Caco-2 (cell line): ENCODE measurements around the gene SLC6A15. TPM values are rescaled to one million over a fixed set of nuclear protein-coding genes. Genes with fewer than 3 reads are reported as not detected.

Experiments used
- BruUV-seq: library from RNA; stranded (reverse); fragments of 400-500 nt; replicated peaks from 2 replicates; lab custom pipeline; 2021; lab: Mats Ljungman, UMichigan
- CTCF ChIA-PET: fragments of 300-600 bp; sonication (Branson Sonifier 250); formaldehyde crosslinking; loops from one replicate; lab custom pipeline; 2022; ENCODE audit warnings: antibody characterized with exemption; lab: Charles Lee
- POLR2A ChIA-PET: fragments of 300-600 bp; sonication (Branson Sonifier 250); formaldehyde crosslinking; loops from one replicate; lab custom pipeline; 2022; ENCODE audit warnings: antibody characterized with exemption; lab: Charles Lee
- DNase-seq, 2 experiments: peaks; one replicate each; pipeline versions ENCODE4 v3.0.0 to v3.0.0-alpha.2; 2020 to 2022
- H3K27me3 ChIP-seq: replicated peaks from 2 replicates; pipeline ENCODE4 v1.6.0; 2011; ENCODE audit warnings: low read length; ENCODE audit not compliant: control insufficient read depth, insufficient read depth
- H3K36me3 ChIP-seq: 2 replicates; pipeline ENCODE4 v1.5.1; 2011; ENCODE audit warnings: low read length; ENCODE audit not compliant: control insufficient read depth, insufficient read depth
- H3K4me1 ChIP-seq: fragments of 250-450 bp; sonication (Bioruptor Pico); 2 replicates; pipeline ENCODE4 v1.5.1; 2020; ENCODE audit warnings: mild to moderate bottlenecking
- H3K4me3 ChIP-seq: 2 replicates; pipeline ENCODE4 v1.5.1; 2011; ENCODE audit warnings: low read depth, mild to moderate bottlenecking, control low read depth, low read length
- H3K9me3 ChIP-seq: fragments of 250-450 bp; sonication (Bioruptor Pico); 2 replicates; pipeline ENCODE4 v1.5.1; 2020; ENCODE audit warnings: mild to moderate bottlenecking, moderate library complexity
- H3K27ac Mint-ChIP-seq: one replicate; pipeline ENCODE4 v1.8.0; 2022; ENCODE audit warnings: mixed read lengths; ENCODE audit not compliant: unreplicated experiment
- H3K27me3 Mint-ChIP-seq: one replicate; pipeline ENCODE4 v1.8.0; 2022; ENCODE audit warnings: mixed read lengths; ENCODE audit not compliant: insufficient read depth, unreplicated experiment
- H3K36me3 Mint-ChIP-seq: one replicate; pipeline ENCODE4 v1.8.0; 2022; ENCODE audit warnings: mild to moderate bottlenecking, mixed read lengths; ENCODE audit not compliant: insufficient read depth, unreplicated experiment
- H3K4me1 Mint-ChIP-seq: one replicate; pipeline ENCODE4 v1.8.0; 2022; ENCODE audit warnings: low read depth, mixed read lengths; ENCODE audit not compliant: unreplicated experiment
- H3K4me3 Mint-ChIP-seq: one replicate; pipeline ENCODE4 v1.8.0; 2022; ENCODE audit warnings: mild to moderate bottlenecking, moderate library complexity, mixed read lengths; ENCODE audit not compliant: unreplicated experiment
- H3K9me3 Mint-ChIP-seq: one replicate; pipeline ENCODE4 v1.8.0; 2022; ENCODE audit warnings: mixed read lengths; ENCODE audit not compliant: unreplicated experiment
- intact Hi-C: fragments of 100-400 bp; cut with micrococcal nuclease; formaldehyde crosslinking; loops from one replicate; pipeline ENCODE4 v1.10.0; 2022; ENCODE audit not compliant: unreplicated experiment
- total RNA-seq: library from RNA; stranded (reverse); gene quantifications from 2 replicates; pipeline ENCODE4 v1.2.3, GENCODE V29; 2022
- TF ChIP-seq, protein P1 (sequence below), 2 experiments: fragments of 200-600 bp in 1 of 2; IDR thresholded peaks; 1 replicate in 1 of 2; 2 replicates in 1 of 2; pipeline versions ENCODE4 v1.5.1 to v1.8.0; 2011 to 2022; ENCODE audit warnings: antibody characterized with exemption in 1 of 2, control low read depth in 1 of 2, inconsistent platforms in 1 of 2, low read depth in 1 of 2, low read length in 1 of 2, mild to moderate bottlenecking in 1 of 2, moderate library complexity in 1 of 2; ENCODE audit not compliant: insufficient read depth in 1 of 2, severe bottlenecking in 1 of 2, unreplicated experiment in 1 of 2

Gene SLC6A15
- total RNA-seq, 1 experiment from 2014 or later = not detected

- H3K4me1 ChIP-seq = no peaks in the 10 kb centered on the region
- H3K9me3 Mint-ChIP-seq = no peaks in the 10 kb centered on the region
- no peaks in the 10 kb centered on the region for H3K9me3 ChIP-seq
- no peaks in the 10 kb centered on the region for H3K36me3 Mint-ChIP-seq
- POLR2A ChIA-PET = no interaction called here
- no peaks in the 10 kb centered on the region for H3K4me1 Mint-ChIP-seq
- H3K4me3 ChIP-seq = no peak overlapping the region
- DNase-seq = no peak
- peaks cover 4% of the 10 kb centered on the region for H3K27me3 Mint-ChIP-seq
- TF ChIP-seq, protein P1, sequence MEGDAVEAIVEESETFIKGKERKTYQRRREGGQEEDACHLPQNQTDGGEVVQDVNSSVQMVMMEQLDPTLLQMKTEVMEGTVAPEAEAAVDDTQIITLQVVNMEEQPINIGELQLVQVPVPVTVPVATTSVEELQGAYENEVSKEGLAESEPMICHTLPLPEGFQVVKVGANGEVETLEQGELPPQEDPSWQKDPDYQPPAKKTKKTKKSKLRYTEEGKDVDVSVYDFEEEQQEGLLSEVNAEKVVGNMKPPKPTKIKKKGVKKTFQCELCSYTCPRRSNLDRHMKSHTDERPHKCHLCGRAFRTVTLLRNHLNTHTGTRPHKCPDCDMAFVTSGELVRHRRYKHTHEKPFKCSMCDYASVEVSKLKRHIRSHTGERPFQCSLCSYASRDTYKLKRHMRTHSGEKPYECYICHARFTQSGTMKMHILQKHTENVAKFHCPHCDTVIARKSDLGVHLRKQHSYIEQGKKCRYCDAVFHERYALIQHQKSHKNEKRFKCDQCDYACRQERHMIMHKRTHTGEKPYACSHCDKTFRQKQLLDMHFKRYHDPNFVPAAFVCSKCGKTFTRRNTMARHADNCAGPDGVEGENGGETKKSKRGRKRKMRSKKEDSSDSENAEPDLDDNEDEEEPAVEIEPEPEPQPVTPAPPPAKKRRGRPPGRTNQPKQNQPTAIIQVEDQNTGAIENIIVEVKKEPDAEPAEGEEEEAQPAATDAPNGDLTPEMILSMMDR (IDR thresholded peaks at IDR 0.05; ENCODE audit: insufficient read depth in 1 of 2, low read depth in 1 of 2, low read length in 1 of 2, severe bottlenecking in 1 of 2, unreplicated experiment in 1 of 2) = no peak
- CTCF ChIA-PET = no interaction called here
- intact Hi-C loops = no loop called here
- no TSS peak for BruUV-seq
- H3K27ac Mint-ChIP-seq = no peak overlapping the region
- H3K4me3 Mint-ChIP-seq = no peak overlapping the region
- H3K27me3 ChIP-seq = no peaks in the 10 kb centered on the region
- H3K36me3 ChIP-seq = no peaks in the 10 kb centered on the region
Measured at GRCh38 chr12:84888861-84889260, 23.7 kb downstream of the SLC6A15 start.

GRCh38 chr12:84877340-84877739, 35.3 kb downstream of the SLC6A15 start:
- no peaks in the 10 kb centered on the region for H3K9me3 Mint-ChIP-seq
- no peak for DNase-seq
- no peaks in the 10 kb centered on the region for H3K36me3 ChIP-seq
- H3K27me3 ChIP-seq = no peaks in the 10 kb centered on the region
- no TSS peak for BruUV-seq
- CTCF ChIA-PET = no interaction called here
- H3K27me3 Mint-ChIP-seq = peaks cover 5% of the 10 kb centered on the region
- no peak overlapping the region for H3K4me3 ChIP-seq
- H3K36me3 Mint-ChIP-seq = no peaks in the 10 kb centered on the region
- POLR2A ChIA-PET = no interaction called here
- no peak overlapping the region for H3K4me3 Mint-ChIP-seq
- H3K4me1 ChIP-seq = no peaks in the 10 kb centered on the region
- H3K4me1 Mint-ChIP-seq = no peaks in the 10 kb centered on the region
- no peaks in the 10 kb centered on the region for H3K9me3 ChIP-seq
- TF ChIP-seq, protein P1 (IDR thresholded peaks at IDR 0.05; ENCODE audit: insufficient read depth in 1 of 2, low read depth in 1 of 2, low read length in 1 of 2, severe bottlenecking in 1 of 2, unreplicated experiment in 1 of 2) = no peak
- H3K27ac Mint-ChIP-seq = no peak overlapping the region
- intact Hi-C loops = no loop called here

GRCh38 chr12:84875241-84875640, 37.4 kb downstream of the SLC6A15 start:
- no peak overlapping the region for H3K4me3 Mint-ChIP-seq
- CTCF ChIA-PET = interaction anchor here (1.0 to 1.5 kb wide), 2 partner anchors 154 to 156 kb away, joined by 3 to 9 read pairs; no protein-coding TSS in a partner anchor

More at GRCh38 chr12:84875241-84875640, 37.4 kb downstream of the SLC6A15 start:
- Mint-ChIP-seq H3K9me3 (no peaks in the 10 kb centered on the region), H3K27ac (no peak overlapping the region), H3K4me1 (no peaks in the 10 kb centered on the region), H3K27me3 (peaks cover 5% of the 10 kb centered on the region), H3K36me3 (no peaks in the 10 kb centered on the region)
- TF ChIP-seq, protein P1 (IDR thresholded peaks at IDR 0.05; ENCODE audit: insufficient read depth in 1 of 2, low read depth in 1 of 2, low read length in 1 of 2, severe bottlenecking in 1 of 2, unreplicated experiment in 1 of 2) = no peak
- Histone ChIP-seq H3K27me3 (no peaks in the 10 kb centered on the region), H3K36me3 (no peaks in the 10 kb centered on the region), H3K9me3 (no peaks in the 10 kb centered on the region), H3K4me3 (no peak overlapping the region), H3K4me1 (no peaks in the 10 kb centered on the region)
- POLR2A ChIA-PET = no interaction called here
- intact Hi-C loops = no loop called here
- no peak for DNase-seq
- no TSS peak for BruUV-seq
